Thoracic aorta (tissue), 2 donors: Measurements from ENCODE around the gene ATR. TPM values are rescaled to one million over a fixed set of nuclear protein-coding genes. Genes with fewer than 3 reads are reported as not detected.
"Not testable (repeated sequence)": the region's sequence is repeated elsewhere in the genome, so short reads cannot be mapped to it uniquely, and the experiment has no call there.

ENCODE experiments used
- ATAC-seq: fragments of 150-250 bp; one replicate; pipeline ENCODE4 v1.8.0; 2017; ENCODE audit warnings: low read depth; ENCODE audit not compliant: insufficient number of reproducible peaks, low FRiP score
- DNase-seq: peaks from one replicate; pipeline ENCODE4 v3.0.0-alpha.2; 2020; ENCODE audit warnings: low spot score
- H3K27ac ChIP-seq, 2 donors: fragments of 200-600 bp; sonication (generic); 1 replicate in 1 of 2; 2 replicates in 1 of 2; pipeline ENCODE4 v1.5.1; 2016; ENCODE audit warnings: mild to moderate bottlenecking in 2 of 2, moderate library complexity in 2 of 2
- H3K27me3 ChIP-seq: fragments of 200-600 bp; sonication (generic); replicated peaks from 2 replicates; pipeline ENCODE4 v1.6.0; 2016; ENCODE audit warnings: mild to moderate bottlenecking; ENCODE audit not compliant: insufficient read depth
- H3K36me3 ChIP-seq: fragments of 200-600 bp; sonication (generic); one replicate; pipeline ENCODE4 v1.5.1; 2016
- H3K4me1 ChIP-seq, 2 donors: fragments of 200-600 bp; sonication (generic); 1 replicate in 1 of 2; 2 replicates in 1 of 2; pipeline versions ENCODE4 v1.5.1 to v1.6.0; 2016; ENCODE audit warnings: low read depth in 2 of 2, mild to moderate bottlenecking in 1 of 2; ENCODE audit not compliant: control insufficient read depth in 1 of 2
- H3K4me3 ChIP-seq: fragments of 200-600 bp; sonication (generic); 2 replicates; pipeline ENCODE4 v1.5.1; 2016; ENCODE audit warnings: mild to moderate bottlenecking
- H3K9me3 ChIP-seq: fragments of 200-600 bp; sonication (generic); 2 replicates; pipeline ENCODE4 v1.5.1; 2016
- CTCF ChIP-seq: fragments of 200-600 bp; sonication (generic); IDR thresholded peaks from one replicate; pipeline ENCODE4 v1.5.1; 2019; ENCODE audit warnings: antibody characterized with exemption
- total RNA-seq, 2 donors: library from RNA; depleted of rRNA; stranded (reverse); fragments of >200 nt; gene quantifications; one replicate each; pipeline versions ENCODE4 v1.1.0 to v1.2.3, GENCODE V29; 2016

Gene ATR
- total RNA-seq, 2 donors from 2014 or later = 21.3 to 41.6 TPM

- DNase-seq = no peak
- Histone ChIP-seq H3K27me3 (no peaks in the 10 kb centered on the region), H3K9me3 (no peaks in the 10 kb centered on the region), H3K27ac (peak overlapping the region; percentile 89 to 97), H3K4me3 (peak overlapping the region; percentile 87), H3K36me3 (no peaks in the 10 kb centered on the region), H3K4me1 (peaks cover 13 to 23% of the 10 kb centered on the region in 2 donors)
- no peak for TF ChIP-seq CTCF
- ATAC-seq = no peak
These were observed 721 bp downstream of the ATR start for GRCh38 chr3:142577696-142578328.

DNA sequence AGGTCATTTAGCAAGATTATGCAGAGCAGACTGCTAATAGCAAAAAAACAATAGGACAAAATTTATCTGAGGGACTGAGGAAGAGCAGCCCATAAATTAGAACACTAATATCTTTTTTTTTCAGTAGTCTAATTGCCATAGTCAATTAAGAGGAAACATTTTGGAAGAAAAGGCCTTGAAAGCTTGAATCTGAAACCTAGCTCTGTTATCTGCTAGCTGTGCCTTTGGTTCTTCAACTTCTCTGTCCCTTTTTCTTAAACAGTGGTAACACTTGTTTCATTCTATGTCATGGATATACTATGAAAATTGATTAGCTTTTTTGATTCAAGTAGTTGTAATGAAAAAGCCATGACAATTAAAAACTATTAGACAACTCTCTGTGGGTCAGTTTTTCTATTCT is 1.7 kb downstream of the ATR start:
- no peak overlapping the region for H3K4me3 ChIP-seq
- ATAC-seq = no peak
- no peak for DNase-seq
- no peaks in the 10 kb centered on the region for H3K27me3 ChIP-seq
- no peaks in the 10 kb centered on the region for H3K36me3 ChIP-seq
- no peak overlapping the region for H3K27ac ChIP-seq
- TF ChIP-seq CTCF = no peak
- H3K9me3 ChIP-seq = no peaks in the 10 kb centered on the region
- H3K4me1 ChIP-seq = peaks cover 13 to 23% of the 10 kb centered on the region in 2 donors

DNA sequence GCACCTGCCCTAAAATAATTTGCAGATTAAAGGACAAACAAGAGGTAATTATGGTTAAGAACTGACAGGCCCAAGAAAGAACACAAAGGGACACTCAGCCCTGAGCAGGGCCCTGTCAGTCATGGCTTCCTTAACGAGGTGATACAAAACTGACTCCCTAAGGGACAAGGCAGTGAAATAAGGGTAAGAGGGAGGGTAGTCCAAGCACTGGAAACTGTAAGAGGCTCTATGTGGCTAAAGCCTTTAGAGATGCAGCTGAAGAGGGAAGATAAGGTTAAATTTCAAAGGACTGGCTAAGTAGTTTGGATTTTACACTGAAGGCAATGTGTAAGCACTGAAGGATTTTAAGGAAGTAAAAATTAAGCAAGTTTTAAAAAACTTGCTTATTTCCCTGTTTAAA is 3.9 kb downstream of the ATR start:
- Histone ChIP-seq H3K9me3 (no peaks in the 10 kb centered on the region), H3K27ac (no peak overlapping the region), H3K36me3 (no peaks in the 10 kb centered on the region), H3K4me3 (no peak overlapping the region), H3K4me1 (peaks cover 13 to 20% of the 10 kb centered on the region in 2 donors), H3K27me3 (no peaks in the 10 kb centered on the region)
- DNase-seq (no peak), ATAC-seq (no peak)
- no peak for TF ChIP-seq CTCF

DNA sequence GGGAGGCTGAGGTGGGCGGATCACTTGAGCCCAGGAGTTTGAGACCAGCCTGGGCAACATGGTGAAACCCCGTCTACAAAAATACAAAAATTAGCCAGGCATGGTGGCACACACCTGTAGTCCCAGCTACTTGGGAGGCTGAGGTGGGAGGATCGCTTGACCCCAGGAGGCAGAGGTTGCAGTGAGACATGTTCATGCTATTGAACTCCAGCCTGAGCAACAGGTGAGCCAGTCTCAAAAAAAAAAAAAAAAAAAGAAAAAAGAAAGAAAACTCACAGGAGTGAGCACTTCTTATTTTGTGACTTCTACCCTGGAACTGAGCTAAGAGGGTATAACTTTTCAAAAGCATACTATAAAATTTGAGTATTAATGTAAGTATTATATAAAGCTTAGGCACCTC is 4.3 kb downstream of the ATR start:
- not testable (repeated sequence) for ATAC-seq, H3K4me3 ChIP-seq, H3K9me3 ChIP-seq, H3K27me3 ChIP-seq, H3K27ac ChIP-seq, H3K36me3 ChIP-seq, DNase-seq
- H3K4me1 ChIP-seq = peaks cover 13 to 15% of the 10 kb centered on the region in 2 donors

GRCh38 chr3:142569422-142569821 is 9.1 kb downstream of the ATR start:
- not testable (repeated sequence) for H3K9me3 ChIP-seq, H3K4me1 ChIP-seq, ATAC-seq, H3K4me3 ChIP-seq, H3K36me3 ChIP-seq, DNase-seq, H3K27me3 ChIP-seq, H3K27ac ChIP-seq

DNA sequence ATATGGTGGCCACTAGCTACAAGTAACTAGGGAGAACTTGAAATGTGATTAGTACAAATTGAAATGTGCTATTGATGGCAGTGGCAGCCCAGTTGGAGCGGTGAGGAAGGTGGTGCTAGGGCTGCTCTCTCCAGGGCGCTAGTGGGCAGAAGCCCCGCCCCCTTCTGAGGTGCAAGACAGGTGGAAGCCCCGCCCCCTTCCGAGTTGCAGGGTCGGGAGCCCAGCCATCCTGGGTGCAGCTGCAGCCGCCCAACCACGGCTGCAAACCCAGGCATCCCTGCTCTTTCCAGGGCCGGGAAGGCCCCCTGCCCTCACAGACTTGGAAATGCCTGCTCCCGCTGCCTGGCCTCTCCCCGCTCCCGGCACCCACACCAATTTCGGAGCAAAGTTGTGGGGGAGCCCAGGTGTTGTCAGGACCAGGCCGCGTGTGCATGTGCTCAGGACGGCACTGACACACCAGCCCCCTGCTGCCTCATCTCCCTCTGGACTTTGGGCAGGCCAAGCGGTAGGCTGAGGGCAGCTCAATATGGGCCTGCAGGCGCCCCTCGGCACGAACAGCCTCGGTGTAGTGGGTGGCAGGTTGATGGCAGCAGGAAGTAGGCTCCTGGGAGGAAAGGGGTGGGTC is 10.0 kb downstream of the ATR start:
- Histone ChIP-seq H3K4me1 (no peaks in the 10 kb centered on the region), H3K27ac (no peak overlapping the region), H3K9me3 (no peaks in the 10 kb centered on the region), H3K4me3 (no peak overlapping the region), H3K27me3 (no peaks in the 10 kb centered on the region), H3K36me3 (peaks cover 7% of the 10 kb centered on the region)
- DNase-seq (no peak), ATAC-seq (no peak)
- no peak for TF ChIP-seq CTCF
